ENCODE results near the gene PTGFRN.
"Not testable (repeated sequence)": the region's sequence is repeated elsewhere in the genome, so short reads cannot be mapped to it uniquely, and the experiment has no call there.

Gene PTGFRN

GRCh38 chr1:116873680-116874271 lies 35.9 kb upstream of the PTGFRN start:
- TF ChIP-seq, protein P1, sequence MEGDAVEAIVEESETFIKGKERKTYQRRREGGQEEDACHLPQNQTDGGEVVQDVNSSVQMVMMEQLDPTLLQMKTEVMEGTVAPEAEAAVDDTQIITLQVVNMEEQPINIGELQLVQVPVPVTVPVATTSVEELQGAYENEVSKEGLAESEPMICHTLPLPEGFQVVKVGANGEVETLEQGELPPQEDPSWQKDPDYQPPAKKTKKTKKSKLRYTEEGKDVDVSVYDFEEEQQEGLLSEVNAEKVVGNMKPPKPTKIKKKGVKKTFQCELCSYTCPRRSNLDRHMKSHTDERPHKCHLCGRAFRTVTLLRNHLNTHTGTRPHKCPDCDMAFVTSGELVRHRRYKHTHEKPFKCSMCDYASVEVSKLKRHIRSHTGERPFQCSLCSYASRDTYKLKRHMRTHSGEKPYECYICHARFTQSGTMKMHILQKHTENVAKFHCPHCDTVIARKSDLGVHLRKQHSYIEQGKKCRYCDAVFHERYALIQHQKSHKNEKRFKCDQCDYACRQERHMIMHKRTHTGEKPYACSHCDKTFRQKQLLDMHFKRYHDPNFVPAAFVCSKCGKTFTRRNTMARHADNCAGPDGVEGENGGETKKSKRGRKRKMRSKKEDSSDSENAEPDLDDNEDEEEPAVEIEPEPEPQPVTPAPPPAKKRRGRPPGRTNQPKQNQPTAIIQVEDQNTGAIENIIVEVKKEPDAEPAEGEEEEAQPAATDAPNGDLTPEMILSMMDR (conservative IDR thresholded peaks at IDR 0.05; ENCODE audit: low read length), result no peak
- no peak overlapping the region for H3K4me3 ChIP-seq (ENCODE audit: low read length)
- DNase-seq (ENCODE audit: low read depth), result no peak

- TF ChIP-seq, protein P1 (conservative IDR thresholded peaks at IDR 0.05; ENCODE audit: low read length), result no peak
- no peak overlapping the region for H3K4me3 ChIP-seq (ENCODE audit: low read length)
- DNase-seq (ENCODE audit: low read depth), result peak; percentile 65
Observed at GRCh38 chr1:116874733-116875249, 34.9 kb upstream of the PTGFRN start.

DNA sequence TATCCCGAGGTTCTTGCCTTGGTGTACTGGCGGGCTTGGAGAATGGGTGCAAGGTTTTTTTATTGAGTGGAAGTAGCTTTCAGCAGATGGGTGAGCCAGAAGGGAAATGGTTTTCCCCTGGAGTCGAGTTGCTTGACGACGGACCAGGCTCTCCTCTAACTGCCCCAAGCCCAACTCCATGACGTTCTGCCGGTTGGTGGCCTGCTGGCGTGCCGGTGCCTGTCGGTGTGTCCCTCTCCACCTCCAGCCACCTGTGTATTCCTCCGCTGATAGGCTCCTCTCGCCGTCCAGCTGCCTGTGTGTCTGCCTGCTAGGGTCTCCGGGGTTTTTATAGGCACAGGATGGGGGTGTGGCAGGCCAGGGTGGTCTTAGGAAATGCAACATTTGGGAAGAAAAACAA lies 34.3 kb upstream of the PTGFRN start:
- TF ChIP-seq, protein P1 (conservative IDR thresholded peaks at IDR 0.05; ENCODE audit: low read length), result no peak
- no peak overlapping the region for H3K4me3 ChIP-seq (ENCODE audit: low read length)
- DNase-seq (ENCODE audit: low read depth), result no peak

- not testable (repeated sequence) for H3K4me3 ChIP-seq (ENCODE audit: low read length); DNase-seq (ENCODE audit: low read depth)
Observed at GRCh38 chr1:116875946-116876345, 33.8 kb upstream of the PTGFRN start.

- H3K4me3 ChIP-seq (ENCODE audit: low read length), result no peak overlapping the region
- TF ChIP-seq, protein P1 (conservative IDR thresholded peaks at IDR 0.05; ENCODE audit: low read length), result no peak
- DNase-seq (ENCODE audit: low read depth), result no peak
Observed at GRCh38 chr1:116877141-116877818, 32.4 kb upstream of the PTGFRN start.

GRCh38 chr1:116878804-116879477 lies 30.8 kb upstream of the PTGFRN start:
- peak; percentile 61 for DNase-seq (ENCODE audit: low read depth)
- TF ChIP-seq, protein P1 (conservative IDR thresholded peaks at IDR 0.05; ENCODE audit: low read length), result peak; percentile 16; the same call in 1 of the 2 replicates
- H3K4me3 ChIP-seq (ENCODE audit: low read length), result peak overlapping the region; percentile 41

- DNase-seq (ENCODE audit: low read depth), result no peak
- H3K4me3 ChIP-seq (ENCODE audit: low read length), result no peak overlapping the region
- TF ChIP-seq, protein P1 (conservative IDR thresholded peaks at IDR 0.05; ENCODE audit: low read length), result no peak
Observed at GRCh38 chr1:116879478-116880133, 30.1 kb upstream of the PTGFRN start.

Measured in AG10803 (cell line).